DOHH2 (cell line): Measurements from ENCODE around the gene ASCC2.

Source experiments
- H3F3A ChIP-seq: fragments of 200-600 bp; sonication (generic), shearing (Covaris generic); 2 replicates; pipeline ENCODE4 v1.6.0; 2016; ENCODE audit warnings: antibody characterized with exemption, mild to moderate bottlenecking; ENCODE audit not compliant: control insufficient read depth, insufficient read depth
- H3K27ac ChIP-seq: fragments of 200-600 bp; sonication (generic); 2 replicates; pipeline ENCODE4 v1.5.1; 2014; ENCODE audit warnings: low read depth, mild to moderate bottlenecking, low read length, moderate library complexity
- H3K27me3 ChIP-seq: fragments of 200-600 bp; sonication (generic); 2 replicates; pipeline ENCODE4 v1.6.1; 2014; ENCODE audit warnings: mild to moderate bottlenecking, low read length, mixed read lengths; ENCODE audit not compliant: control insufficient read depth
- H3K36me3 ChIP-seq: fragments of 200-600 bp; sonication (generic); 2 replicates; pipeline ENCODE4 v1.6.1; 2014; ENCODE audit warnings: mild to moderate bottlenecking, low read length, moderate library complexity, mixed read lengths; ENCODE audit not compliant: control insufficient read depth
- H3K4me1 ChIP-seq: fragments of 200-600 bp; sonication (generic); 2 replicates; pipeline ENCODE4 v1.6.1; 2014; ENCODE audit warnings: mild to moderate bottlenecking, low read length, mixed read lengths; ENCODE audit not compliant: control insufficient read depth
- H3K4me2 ChIP-seq: fragments of 200-600 bp; sonication (generic); 2 replicates; pipeline ENCODE4 v1.6.0; 2014; ENCODE audit warnings: mild to moderate bottlenecking, low read length, moderate library complexity
- H3K4me3 ChIP-seq: fragments of 200-600 bp; sonication (generic); 2 replicates; pipeline ENCODE4 v1.5.1; 2014; ENCODE audit warnings: mild to moderate bottlenecking, low read length, mixed read lengths
- H3K79me2 ChIP-seq: fragments of 200-600 bp; sonication (generic); 2 replicates; pipeline ENCODE4 v1.6.1; 2014; ENCODE audit warnings: mild to moderate bottlenecking, low read length, mixed read lengths; ENCODE audit not compliant: control insufficient read depth
- H3K9me2 ChIP-seq: fragments of 200-600 bp; sonication (generic); replicated peaks from 2 replicates; pipeline ENCODE4 v1.6.1; 2014; ENCODE audit warnings: mild to moderate bottlenecking, low read length, mixed read lengths; ENCODE audit not compliant: control insufficient read depth
- H3K9me3 ChIP-seq: fragments of 200-600 bp; sonication (generic); 2 replicates; pipeline ENCODE4 v1.6.1; 2014; ENCODE audit warnings: antibody characterized with exemption, low read length, mixed read lengths; ENCODE audit not compliant: control insufficient read depth, insufficient read depth
- H4K20me1 ChIP-seq: fragments of 200-600 bp; sonication (generic); 2 replicates; pipeline ENCODE4 v1.6.0; 2014; ENCODE audit warnings: low read depth, mild to moderate bottlenecking, antibody characterized with exemption, low read length, moderate library complexity; ENCODE audit not compliant: control insufficient read depth, insufficient read depth
- CTCF ChIP-seq: fragments of 200-600 bp; sonication (generic); IDR thresholded peaks from one replicate; pipeline ENCODE4 v1.5.1; 2014; ENCODE audit warnings: antibody characterized with exemption, mild to moderate bottlenecking, low read depth, low read length; ENCODE audit not compliant: poor library complexity, severe bottlenecking
- EZH2phosphoT487 ChIP-seq: fragments of 200-600 bp; sonication (generic); IDR thresholded peaks from 2 replicates; pipeline ENCODE4 v1.6.1; 2017; ENCODE audit warnings: borderline replicate concordance, mild to moderate bottlenecking, antibody characterized with exemption, low read length, moderate library complexity, mixed read lengths

The ASCC2 gene

DNA sequence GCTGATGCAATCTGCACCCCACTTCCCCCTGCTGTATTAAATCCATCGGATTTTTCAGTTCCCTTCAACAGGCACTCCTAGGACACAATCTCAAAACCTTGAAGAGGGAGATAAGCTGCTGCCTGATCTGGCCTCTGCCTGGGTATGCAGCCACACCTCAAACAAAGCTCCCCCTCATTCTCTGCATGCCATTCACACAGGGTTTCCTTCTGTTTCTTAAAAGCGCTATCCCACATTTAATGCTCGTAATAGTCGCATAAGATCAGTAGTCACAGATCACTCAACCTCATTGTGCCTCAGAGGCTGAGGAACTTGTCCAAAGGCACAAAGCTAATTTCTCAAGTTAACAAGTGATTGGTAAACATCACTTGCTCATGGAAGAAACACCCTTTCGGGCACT is 36.9 kb downstream of the ASCC2 start:
- Histone ChIP-seq H3F3A (no peaks in the 10 kb centered on the region), H3K4me2 (no peak overlapping the region), H3K4me3 (no peak overlapping the region), H3K4me1 (peaks cover 15% of the 10 kb centered on the region), H4K20me1 (no peaks in the 10 kb centered on the region), H3K9me3 (no peaks in the 10 kb centered on the region), H3K36me3 (peaks cover 70% of the 10 kb centered on the region), H3K27ac (no peak overlapping the region), H3K27me3 (no peaks in the 10 kb centered on the region), H3K9me2 (no peaks in the 10 kb centered on the region), H3K79me2 (no peaks in the 10 kb centered on the region)
- TF ChIP-seq EZH2phosphoT487, result no peak
- no peak for TF ChIP-seq CTCF

DNA sequence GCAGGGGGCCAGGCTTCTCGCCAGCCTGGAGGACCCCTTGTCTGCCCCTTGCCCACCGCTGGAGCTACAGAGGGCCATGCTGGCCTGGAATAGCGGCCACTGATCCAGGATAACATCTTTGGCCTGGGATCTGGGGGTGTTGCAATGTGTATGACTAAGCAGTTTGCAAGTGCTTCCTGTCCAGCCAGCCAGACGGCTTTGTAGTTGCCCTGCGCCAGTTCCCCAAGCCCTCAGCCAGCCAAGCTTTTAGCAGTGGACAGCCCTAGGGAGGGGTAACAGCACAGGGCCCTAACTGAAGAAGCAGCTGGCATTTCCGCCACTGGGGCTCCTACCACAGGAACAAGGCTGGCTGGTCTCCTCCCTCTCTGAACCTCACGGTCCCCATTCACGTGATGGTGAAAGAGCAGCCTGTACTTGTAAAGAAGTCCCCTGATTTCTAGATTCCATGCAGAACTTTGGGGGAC is 38.8 kb downstream of the ASCC2 start:
- no peaks in the 10 kb centered on the region for H3K27me3 ChIP-seq
- peaks cover 52% of the 10 kb centered on the region for H3K36me3 ChIP-seq
- no peak for TF ChIP-seq EZH2phosphoT487
- TF ChIP-seq CTCF, result no peak
- no peaks in the 10 kb centered on the region for H3K9me3 ChIP-seq
- no peaks in the 10 kb centered on the region for H3K79me2 ChIP-seq
- no peak overlapping the region for H3K4me2 ChIP-seq
- no peak overlapping the region for H3K4me3 ChIP-seq
- H4K20me1 ChIP-seq, result no peaks in the 10 kb centered on the region
- H3K4me1 ChIP-seq, result peaks cover 15% of the 10 kb centered on the region
- H3K27ac ChIP-seq, result no peak overlapping the region
- no peaks in the 10 kb centered on the region for H3F3A ChIP-seq
- H3K9me2 ChIP-seq, result no peaks in the 10 kb centered on the region

- no peaks in the 10 kb centered on the region for H3F3A ChIP-seq
- no peak overlapping the region for H3K4me3 ChIP-seq
- H4K20me1 ChIP-seq, result no peaks in the 10 kb centered on the region
- no peaks in the 10 kb centered on the region for H3K27me3 ChIP-seq
- TF ChIP-seq CTCF (no peak), EZH2phosphoT487 (no peak)
- no peaks in the 10 kb centered on the region for H3K9me2 ChIP-seq
- H3K4me2 ChIP-seq, result no peak overlapping the region
- H3K36me3 ChIP-seq, result peaks cover 47% of the 10 kb centered on the region
- H3K79me2 ChIP-seq, result no peaks in the 10 kb centered on the region
- no peak overlapping the region for H3K27ac ChIP-seq
- no peaks in the 10 kb centered on the region for H3K9me3 ChIP-seq
- peaks cover 15% of the 10 kb centered on the region for H3K4me1 ChIP-seq
Observed at GRCh38 chr22:29798801-29799200, 39.3 kb downstream of the ASCC2 start.
